NCI-H526 (cell line): ENCODE results near the gene AEN.

ENCODE experiments used
- DNase-seq, 2 experiments: peaks; one replicate each; lab custom pipeline; 2025; lab: John Stamatoyannopoulos, UW

Gene AEN

DNA sequence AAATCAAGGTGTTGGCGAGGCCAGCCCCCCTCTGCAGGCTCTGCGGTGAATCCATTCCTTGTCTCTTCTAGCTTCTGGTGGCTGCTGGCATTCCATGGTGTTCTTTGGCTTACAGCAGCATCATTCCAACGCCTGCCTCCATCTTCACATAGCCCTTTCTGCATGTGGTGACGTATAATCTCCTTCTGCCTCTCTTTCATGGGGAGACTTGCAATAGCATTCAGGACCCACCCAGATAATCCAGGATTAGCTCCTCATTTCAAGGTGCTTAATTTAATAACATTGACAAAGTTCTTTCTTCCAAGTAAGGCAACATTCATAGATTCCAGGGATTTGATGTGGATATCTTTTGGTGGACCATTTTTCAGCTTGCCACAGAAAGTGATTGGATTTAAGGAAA lies 53.5 kb downstream of the AEN start:
- DNase-seq: no peak

DNA sequence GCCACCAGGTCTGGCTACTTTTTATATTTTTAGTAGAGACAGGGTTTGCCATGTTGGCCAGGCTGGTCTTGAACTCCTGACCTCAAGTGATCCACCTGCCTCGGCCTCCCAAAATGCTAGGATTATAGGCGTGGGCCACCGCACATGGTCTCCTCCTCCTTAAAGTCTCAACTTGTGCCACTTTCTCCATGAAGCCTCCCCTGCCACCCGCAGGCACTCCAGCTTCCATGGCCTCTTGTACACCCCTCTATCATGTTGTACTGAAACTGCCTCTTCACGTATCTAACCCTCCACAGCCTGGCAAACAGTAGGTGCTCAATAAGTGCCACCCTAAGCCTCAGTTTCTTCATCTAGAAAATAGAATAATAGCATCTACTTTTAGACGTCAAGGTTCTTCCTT lies 57.6 kb downstream of the AEN start:
- DNase-seq: no peak

DNA sequence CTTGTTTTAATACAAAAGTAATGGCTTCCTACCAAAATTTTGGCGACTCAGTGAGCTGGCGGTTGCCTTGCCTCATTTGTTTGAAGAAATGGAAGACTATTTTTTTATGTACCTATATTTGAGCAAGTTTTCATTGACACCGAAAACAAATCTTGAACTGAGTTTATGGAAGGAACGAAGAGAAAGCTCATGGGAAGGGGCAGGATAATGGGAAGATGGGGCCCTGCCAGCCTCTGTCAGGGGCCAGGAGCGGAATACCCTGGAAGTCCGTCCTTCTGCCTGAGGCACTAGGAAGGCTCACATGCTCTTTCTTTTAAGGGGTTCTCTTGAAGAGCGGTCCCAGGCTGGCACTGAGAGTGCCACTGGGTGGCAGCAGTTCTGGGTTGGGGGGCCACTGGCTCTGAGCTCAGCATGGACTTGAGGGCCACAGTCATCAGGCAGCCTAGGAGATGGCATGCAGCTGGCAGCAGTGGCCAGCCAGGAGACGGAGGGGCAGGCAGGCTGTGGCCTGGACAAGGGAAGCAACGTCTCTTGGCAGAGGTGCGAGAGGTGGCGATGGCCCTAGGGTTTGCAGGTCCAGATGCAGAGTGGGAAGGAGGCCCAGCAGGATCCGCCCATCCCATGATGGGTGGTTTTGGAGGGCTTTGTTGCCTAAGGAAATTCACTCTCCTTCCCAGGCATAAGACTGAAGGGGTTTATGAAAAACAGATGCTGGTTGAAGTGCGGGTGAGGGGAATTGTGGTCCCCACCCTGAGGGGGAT lies 59.3 kb downstream of the AEN start:
- DNase-seq: no peak

DNA sequence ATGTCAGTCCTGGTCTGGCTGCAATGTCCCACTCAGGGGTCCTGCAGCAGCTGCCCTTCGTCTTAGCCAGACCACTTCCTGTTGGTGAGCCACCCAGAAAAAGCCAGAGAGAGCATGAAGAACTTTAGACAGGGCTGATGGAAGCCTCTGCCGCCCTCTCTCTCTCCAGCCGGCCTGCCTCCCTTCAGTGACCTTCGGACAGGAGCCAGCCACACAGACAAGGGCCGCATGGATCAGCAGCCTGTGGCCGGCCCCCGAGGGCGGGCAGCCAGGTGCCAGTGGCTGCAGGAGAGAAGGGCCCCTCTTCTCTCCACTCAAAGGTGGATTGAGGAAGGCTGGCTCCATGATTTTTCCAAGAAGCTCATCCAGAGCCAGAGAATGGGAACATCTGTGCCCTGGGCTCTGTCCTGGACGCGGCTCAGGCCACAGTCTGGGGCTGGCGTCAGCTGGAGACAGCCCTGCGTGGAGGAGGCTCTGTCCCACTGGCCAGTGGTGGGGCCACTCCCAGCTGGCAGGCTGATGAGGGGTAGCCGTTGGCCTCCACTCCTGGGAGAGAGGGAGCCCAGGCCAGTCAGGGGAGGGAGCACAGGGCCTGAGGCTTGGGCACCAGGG lies 60.6 kb downstream of the AEN start:
- DNase-seq: no peak
